ENCODE data around the gene COX14.
"Not testable (repeated sequence)": the region's sequence is repeated elsewhere in the genome, so short reads cannot be mapped to it uniquely, and the experiment has no call there.

The COX14 gene

DNA sequence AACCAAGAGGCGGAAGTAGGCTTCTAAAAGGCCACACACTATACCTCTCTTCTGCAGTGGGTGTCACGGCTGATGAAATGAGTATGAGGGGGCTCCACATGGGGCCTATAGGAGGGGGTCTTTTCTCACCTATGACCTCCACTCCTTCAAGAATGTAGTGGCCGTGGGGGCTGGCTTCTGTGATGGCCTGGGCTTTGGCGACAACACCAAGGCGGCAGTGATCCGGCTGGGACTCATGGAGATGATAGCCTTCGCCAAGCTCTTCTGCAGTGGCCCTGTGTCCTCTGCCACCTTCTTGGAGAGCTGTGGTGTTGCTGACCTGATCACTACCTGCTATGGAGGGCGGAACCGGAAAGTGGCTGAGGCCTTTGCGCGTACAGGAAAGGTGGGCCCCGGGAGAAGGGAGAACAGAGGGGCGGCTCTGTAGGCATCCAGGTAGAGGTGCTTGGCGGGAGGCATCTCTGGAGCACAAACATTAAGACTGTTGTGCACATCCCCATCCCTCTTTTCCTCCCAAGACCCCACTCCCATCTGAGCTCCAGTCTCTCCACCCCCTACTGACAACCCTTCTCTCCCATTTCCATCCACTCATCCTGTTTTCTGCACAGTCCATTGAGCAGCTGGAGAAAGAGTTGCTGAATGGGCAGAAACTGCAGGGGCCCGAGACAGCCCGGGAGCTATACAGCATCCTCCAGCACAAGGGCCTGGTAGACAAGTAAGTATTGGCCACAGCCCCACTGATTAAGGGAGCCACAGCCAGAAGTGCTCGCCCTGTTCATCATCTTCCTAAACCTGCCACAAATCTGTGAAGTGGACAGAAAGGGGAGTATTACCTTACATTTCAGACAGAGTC is 4.4 kb upstream of the COX14 start:
- no peak for DNase-seq (ENCODE audit: low spot score)

GRCh38 chr12:50109319-50109718 is 2.7 kb upstream of the COX14 start:
- no peak for DNase-seq (ENCODE audit: low spot score)

- no peak for DNase-seq (ENCODE audit: low spot score)
These were observed 1.8 kb upstream of the COX14 start for GRCh38 chr12:50110127-50110761.

DNA sequence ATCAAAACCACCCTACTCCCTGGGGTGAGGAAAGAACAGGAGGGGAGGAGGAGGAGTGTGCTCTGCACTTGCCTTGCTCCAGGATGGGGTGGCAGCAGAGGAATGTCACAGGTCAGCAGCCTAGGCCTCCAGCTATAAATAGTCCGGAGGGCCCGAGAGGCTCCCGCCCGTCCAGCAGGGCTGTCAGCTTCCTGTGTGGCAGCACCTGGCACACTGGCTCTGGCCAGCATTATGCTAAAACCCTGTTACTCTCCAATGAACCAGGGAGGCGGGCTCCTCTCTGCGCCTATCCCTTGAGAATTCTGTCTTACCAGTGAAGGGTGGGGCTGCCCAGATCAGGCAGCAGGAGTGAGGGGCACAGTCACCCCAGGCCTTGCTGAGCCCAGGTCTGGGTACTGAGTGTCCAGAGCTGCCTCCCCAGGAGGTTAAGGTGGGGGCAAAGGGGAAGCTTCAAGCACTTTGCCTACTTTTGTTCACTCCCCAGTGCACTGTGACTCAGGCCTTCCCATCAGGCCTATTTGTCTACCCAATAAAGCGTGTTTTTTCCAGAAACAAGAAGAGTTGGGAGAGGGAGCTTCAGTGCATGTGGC is 1.2 kb upstream of the COX14 start:
- DNase-seq (ENCODE audit: low spot score): no peak

DNA sequence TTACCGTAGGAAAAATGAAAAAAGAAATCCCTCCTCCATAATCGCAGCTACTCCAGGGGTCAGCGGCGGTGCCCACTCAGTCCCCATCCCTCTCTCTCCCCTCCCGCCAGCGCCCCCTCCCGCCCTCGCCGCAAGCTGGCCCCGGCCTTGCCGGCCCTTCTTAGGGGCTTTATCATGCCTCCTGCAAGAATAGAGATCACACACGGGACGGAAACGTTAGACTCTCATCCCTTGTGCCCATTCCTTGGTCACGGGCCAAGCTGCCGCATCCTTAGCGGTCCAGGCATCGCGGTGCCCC is 692 bp upstream of the COX14 start:
- no peak for DNase-seq (ENCODE audit: low spot score)

- no peak for DNase-seq (ENCODE audit: low spot score)
These were observed 601 bp downstream of the COX14 start for GRCh38 chr12:50112456-50113218.

- no peak for DNase-seq (ENCODE audit: low spot score)
These were observed 5.1 kb downstream of the COX14 start for GRCh38 chr12:50117057-50117622.

DNA sequence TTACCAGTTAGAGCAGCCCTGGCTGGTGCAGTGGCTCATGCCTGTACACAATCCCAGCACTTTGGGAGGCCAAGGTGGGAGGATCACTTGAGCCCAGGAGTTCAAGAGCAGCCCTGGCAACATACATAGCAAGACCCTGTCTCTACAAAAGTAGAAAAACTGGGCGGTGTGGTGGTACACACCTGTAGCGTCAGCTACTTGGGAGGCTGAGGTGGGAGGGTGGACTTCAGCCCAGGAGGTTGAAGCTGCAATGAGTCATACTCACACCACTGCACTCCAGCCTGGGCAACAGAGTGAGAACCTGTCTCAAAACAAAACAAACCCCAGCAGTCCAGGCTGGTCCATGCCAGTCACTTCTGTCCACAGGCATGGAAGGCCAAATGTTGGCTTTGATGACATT is 7.4 kb downstream of the COX14 start:
- DNase-seq (ENCODE audit: low spot score): no peak

GRCh38 chr12:50120521-50120920 is 8.5 kb downstream of the COX14 start:
- no peak for DNase-seq (ENCODE audit: low spot score)

- no peak for DNase-seq (ENCODE audit: low spot score)
These were observed 8.9 kb downstream of the COX14 start for GRCh38 chr12:50120953-50121352.

- no peak for DNase-seq (ENCODE audit: low spot score)
These were observed 9.6 kb downstream of the COX14 start for GRCh38 chr12:50121641-50122040.

GRCh38 chr12:50123203-50123602 is 11.2 kb downstream of the COX14 start:
- DNase-seq (ENCODE audit: low spot score): no peak

DNA sequence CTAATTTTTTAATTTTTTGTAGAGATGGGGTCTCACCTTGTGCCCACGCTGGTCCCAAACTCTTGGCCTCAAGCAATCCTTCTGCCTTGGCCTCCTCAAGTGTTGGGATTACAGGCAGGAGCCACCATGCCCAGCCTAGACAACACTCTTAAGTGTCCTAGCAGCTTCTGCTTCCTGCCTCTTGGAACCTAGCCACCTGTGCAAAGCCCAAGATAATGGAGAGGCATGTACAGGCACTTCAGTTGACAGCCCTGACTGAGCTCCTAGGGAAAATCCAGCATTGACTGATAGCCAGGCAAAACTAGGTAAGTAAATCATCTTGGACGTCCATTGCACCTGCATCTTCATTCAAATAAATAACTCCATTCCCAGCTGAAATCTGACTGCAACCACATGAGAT is 15.5 kb downstream of the COX14 start:
- no peak for DNase-seq (ENCODE audit: low spot score)

- no peak for DNase-seq (ENCODE audit: low spot score)
These were observed 17.3 kb downstream of the COX14 start for GRCh38 chr12:50129290-50129689.

DNA sequence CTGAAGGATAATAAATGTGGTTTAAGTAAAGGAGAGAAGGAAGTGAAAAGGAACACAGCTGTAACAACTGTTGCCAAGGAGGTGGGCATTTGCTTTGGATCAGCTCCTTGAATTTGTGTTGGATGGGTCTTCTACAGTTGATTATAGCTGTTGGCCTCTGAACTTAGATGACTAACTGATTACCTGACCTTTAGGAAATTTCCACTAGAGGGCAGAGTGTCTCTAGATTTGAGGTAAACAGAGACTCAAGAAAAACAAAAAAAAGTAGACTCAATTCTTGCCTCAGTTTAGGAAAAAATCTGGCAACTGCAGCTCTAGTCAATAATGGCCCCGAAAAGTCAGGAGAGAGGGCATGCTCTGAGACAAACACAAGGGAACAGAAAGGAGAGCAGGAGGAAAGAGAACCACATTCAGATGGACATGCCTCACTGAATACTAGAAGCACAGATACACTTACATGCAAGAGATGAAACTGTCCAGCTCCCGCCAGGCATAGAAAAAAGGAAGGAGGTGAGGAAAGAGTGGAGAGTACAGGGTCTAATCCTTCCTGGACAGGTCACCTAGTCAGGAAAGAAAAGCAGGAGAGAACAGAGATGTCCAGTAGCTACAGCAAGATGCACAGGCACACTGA is 20.6 kb downstream of the COX14 start:
- peak; percentile 49 for DNase-seq (ENCODE audit: low spot score)

DNA sequence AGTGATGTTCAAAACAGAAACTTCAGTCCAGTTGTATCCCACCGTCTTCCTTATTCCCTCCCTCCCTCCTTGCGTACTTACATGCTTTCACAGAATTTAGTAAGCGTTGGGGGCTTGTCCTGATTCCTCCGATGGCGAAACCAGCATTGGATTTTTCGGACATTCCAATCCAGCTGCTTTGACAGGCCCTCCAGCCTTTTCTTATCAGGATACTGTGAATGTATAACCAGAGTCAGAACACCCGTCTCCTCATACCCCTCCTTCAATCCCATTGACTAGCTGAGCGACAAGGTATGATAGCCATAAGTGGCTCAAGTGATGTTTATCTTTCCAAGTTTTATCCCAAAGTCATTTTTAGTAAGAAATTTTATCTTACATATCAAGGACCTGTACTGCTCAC is 31.0 kb downstream of the COX14 start:
- no peak for DNase-seq (ENCODE audit: low spot score)

DNA sequence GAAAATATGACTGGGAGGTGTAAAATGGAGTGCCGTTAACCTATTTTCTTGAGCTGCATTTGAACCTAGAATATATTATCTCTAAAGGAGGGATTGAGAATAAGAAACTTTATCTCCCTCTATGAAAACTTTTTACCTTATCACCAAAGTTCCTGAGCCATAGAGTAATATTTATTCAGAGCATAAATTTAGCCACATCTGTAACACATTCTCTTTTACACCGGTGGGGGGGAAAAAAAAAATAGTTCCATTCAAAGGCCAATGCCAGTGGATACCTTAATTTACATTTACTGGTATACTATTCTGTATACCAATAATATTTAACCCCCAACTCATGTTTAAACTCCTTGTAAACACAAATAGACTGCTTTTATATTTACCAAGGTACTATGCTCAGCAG is 33.4 kb downstream of the COX14 start:
- no peak for DNase-seq (ENCODE audit: low spot score)

- DNase-seq (ENCODE audit: low spot score): no peak
These were observed 35.2 kb downstream of the COX14 start for GRCh38 chr12:50147281-50147680.

DNA sequence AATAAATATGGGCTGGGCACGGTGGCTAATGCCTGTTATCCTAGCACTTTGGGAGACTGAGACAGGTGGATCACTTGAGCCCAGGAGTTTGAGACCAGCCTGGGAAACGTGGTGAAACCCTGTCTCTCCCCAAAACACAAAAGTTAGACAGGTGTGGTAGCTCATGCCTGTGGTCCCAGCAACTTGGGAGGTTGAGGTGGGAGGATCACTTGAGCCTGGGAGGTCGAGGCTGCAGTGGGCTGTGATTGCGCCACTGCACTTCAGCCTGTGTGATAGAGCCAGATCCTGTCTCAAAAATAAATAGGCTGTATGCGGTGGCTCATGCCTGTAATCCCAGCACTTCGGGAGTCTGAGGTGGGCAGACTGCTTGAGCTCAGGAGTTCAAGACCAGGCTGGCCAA is 36.0 kb downstream of the COX14 start:
- DNase-seq (ENCODE audit: low spot score): not testable (repeated sequence)

GRCh38 chr12:50149311-50149710 is 37.3 kb downstream of the COX14 start:
- no peak for DNase-seq (ENCODE audit: low spot score)

DNA sequence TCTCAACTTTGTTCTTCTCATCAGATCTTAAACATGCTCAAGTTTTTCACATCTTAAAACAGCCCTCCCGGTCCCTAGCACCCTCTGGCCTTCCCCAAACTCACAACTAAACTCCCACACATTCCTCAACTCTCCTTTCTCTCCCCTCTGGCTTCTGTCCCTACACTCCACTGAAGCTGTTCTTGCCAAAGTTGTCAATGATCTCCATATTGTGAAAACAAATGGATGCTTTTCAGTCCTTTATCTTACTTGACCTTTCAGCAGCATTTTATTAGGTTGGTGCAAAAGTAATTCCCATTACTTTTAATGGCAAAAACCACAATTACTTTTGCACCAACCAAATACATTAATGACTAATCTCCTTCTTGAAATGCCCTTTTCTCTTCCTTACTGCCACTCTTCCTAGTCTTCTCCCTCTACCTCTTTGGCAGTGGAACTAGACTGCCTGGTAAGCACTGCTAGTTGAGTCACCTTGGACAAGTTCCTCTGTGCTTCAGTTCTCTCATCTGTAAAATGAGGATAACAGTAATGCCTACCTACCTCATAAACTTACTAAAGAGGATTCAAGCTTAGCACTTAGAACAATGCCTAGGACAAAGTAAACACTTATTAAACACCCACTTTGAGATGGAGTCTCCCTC is 39.1 kb downstream of the COX14 start:
- DNase-seq (ENCODE audit: low spot score): no peak

Data from CD4-positive, alpha-beta T cell treated with Interleukin-15 for 4 hours (primary cell).